WTC11 (cell line): ENCODE results near the gene DCLK2. TPM values are rescaled to one million over a fixed set of nuclear protein-coding genes. Genes with fewer than 3 reads are reported as not detected.

ENCODE experiments used
- ATAC-seq: fragments of 200-7000 bp; cut with Tn5 transposase; 2 replicates; pipeline ENCODE4 v1.10.0; 2021; ENCODE audit warnings: mild to moderate bottlenecking, moderate library complexity
- CTCF ChIA-PET: fragments of 300-600 bp; sonication (Branson Sonifier 250); formaldehyde crosslinking; loops from one replicate; lab custom pipeline; 2021; ENCODE audit warnings: antibody characterized with exemption; lab: Charles Lee
- POLR2A ChIA-PET: fragments of 350-600 bp; sonication (Branson Sonifier 250); formaldehyde crosslinking; loops from one replicate; lab custom pipeline; 2021; ENCODE audit warnings: antibody characterized with exemption; lab: Charles Lee
- DNase-seq: peaks from one replicate; pipeline ENCODE4 v3.0.0; 2021; ENCODE audit warnings: low spot score
- H3K27ac Mint-ChIP-seq: 2 replicates; pipeline ENCODE4 v1.8.0; 2021; ENCODE audit warnings: mixed read lengths
- H3K27me3 Mint-ChIP-seq: 2 replicates; pipeline ENCODE4 v1.8.0; 2021; ENCODE audit warnings: low read depth, mild to moderate bottlenecking, moderate library complexity, mixed read lengths
- H3K36me3 Mint-ChIP-seq: 2 replicates; pipeline ENCODE4 v1.8.0; 2021; ENCODE audit warnings: mixed read lengths
- H3K4me1 Mint-ChIP-seq: 2 replicates; pipeline ENCODE4 v1.8.0; 2022; ENCODE audit warnings: mixed read lengths
- H3K4me3 Mint-ChIP-seq: 2 replicates; pipeline ENCODE4 v1.8.0; 2021; ENCODE audit warnings: mild to moderate bottlenecking, moderate library complexity, mixed read lengths
- H3K9me3 Mint-ChIP-seq: 2 replicates; pipeline ENCODE4 v1.8.0; 2021; ENCODE audit warnings: mixed read lengths
- ARID4B ChIP-seq: sonication (generic); formaldehyde crosslinking; IDR thresholded peaks from 2 replicates; pipeline ENCODE4 v1.8.0; 2023; ENCODE audit warnings: missing genetic modification reagents, mild to moderate bottlenecking, borderline replicate concordance
- CBFB ChIP-seq: sonication (generic); formaldehyde crosslinking; IDR thresholded peaks from 2 replicates; pipeline ENCODE4 v1.8.1; 2022; ENCODE audit warnings: mild to moderate bottlenecking, low read depth, missing genetic modification reagents
- ETV6 ChIP-seq: sonication (generic); formaldehyde crosslinking; IDR thresholded peaks from 2 replicates; pipeline ENCODE4 v1.8.1; 2022; ENCODE audit warnings: mild to moderate bottlenecking, missing genetic modification reagents
- FOXK1 ChIP-seq: sonication (generic); formaldehyde crosslinking; IDR thresholded peaks from 2 replicates; pipeline ENCODE4 v1.8.0; 2022; ENCODE audit warnings: mild to moderate bottlenecking, moderate library complexity, missing genetic modification reagents
- IRF2 ChIP-seq: sonication (generic); formaldehyde crosslinking; IDR thresholded peaks from 2 replicates; pipeline ENCODE4 v1.8.0; 2022; ENCODE audit warnings: low read depth, missing genetic modification reagents, borderline replicate concordance
- SOX15 ChIP-seq: fragments of 250-450 bp; sonication (Bioruptor Pico); IDR thresholded peaks from 2 replicates; pipeline ENCODE4 v1.9.0; 2021; ENCODE audit warnings: mild to moderate bottlenecking
- TEAD1 ChIP-seq: sonication (generic); formaldehyde crosslinking; IDR thresholded peaks from 2 replicates; pipeline ENCODE4 v1.8.0; 2022; ENCODE audit warnings: mild to moderate bottlenecking, missing genetic modification reagents
- TP53 ChIP-seq: sonication (generic); formaldehyde crosslinking; IDR thresholded peaks from 2 replicates; pipeline ENCODE4 v1.8.1; 2023; ENCODE audit warnings: mild to moderate bottlenecking, missing genetic modification reagents
- ZNF232 ChIP-seq: sonication (generic); formaldehyde crosslinking; IDR thresholded peaks from 2 replicates; pipeline ENCODE4 v1.8.0; 2022; ENCODE audit warnings: mild to moderate bottlenecking, missing genetic modification reagents
- ZNF425 ChIP-seq: fragments of 250-450 bp; sonication (Bioruptor Pico); conservative IDR thresholded peaks from 2 replicates; pipeline ENCODE4 v1.9.0; 2021; ENCODE audit warnings: mild to moderate bottlenecking
- ZNF512 ChIP-seq: sonication (generic); formaldehyde crosslinking; IDR thresholded peaks from 2 replicates; pipeline ENCODE4 v1.8.1; 2022; ENCODE audit warnings: missing genetic modification reagents, borderline replicate concordance
- total RNA-seq: library from RNA; stranded (reverse); gene quantifications from 3 replicates; pipeline ENCODE4 v1.2.3, GENCODE V29; 2021
- TF ChIP-seq, protein P1 (sequence below): sonication (generic); formaldehyde crosslinking; IDR thresholded peaks from 2 replicates; pipeline ENCODE4 v1.8.1; 2023; ENCODE audit warnings: mild to moderate bottlenecking, missing genetic modification reagents, borderline replicate concordance
- TF ChIP-seq, protein P2 (sequence below): sonication (generic); formaldehyde crosslinking; IDR thresholded peaks from 2 replicates; pipeline ENCODE4 v1.8.1; 2022; ENCODE audit warnings: mild to moderate bottlenecking, moderate library complexity, missing genetic modification reagents
- TF ChIP-seq, protein P3 (sequence below): sonication (generic); formaldehyde crosslinking; conservative IDR thresholded peaks from 2 replicates; pipeline ENCODE4 v1.8.1; 2023; ENCODE audit warnings: mild to moderate bottlenecking, low read depth, missing genetic modification reagents, moderate library complexity

The DCLK2 gene
- total RNA-seq, 1 experiment from 2014 or later, result 0.17 TPM

DNA sequence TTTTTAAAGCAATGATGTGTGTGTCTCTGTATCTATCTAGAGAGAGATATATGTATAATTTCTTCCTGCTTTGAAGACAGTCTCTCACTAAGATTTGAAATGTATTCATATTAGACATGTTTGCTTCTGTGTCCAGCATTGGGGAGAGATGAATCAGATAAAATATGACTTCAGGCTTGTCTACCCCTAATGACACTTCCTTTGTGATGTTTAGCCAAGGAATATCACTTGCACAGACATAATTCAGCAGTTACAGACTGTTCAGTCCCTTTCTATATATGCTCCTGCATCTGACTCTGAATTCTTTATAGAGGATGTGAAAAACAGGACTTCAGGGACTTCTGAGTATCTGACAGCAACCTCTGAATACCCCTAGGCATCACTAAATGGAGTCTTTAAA lies 158.4 kb downstream of the DCLK2 start:
- ChIA-PET CTCF (no interaction called here), POLR2A (no interaction called here)
- Mint-ChIP-seq H3K4me1 (peaks cover 26% of the 10 kb centered on the region), H3K27me3 (no peaks in the 10 kb centered on the region), H3K9me3 (peaks cover 4% of the 10 kb centered on the region; the same call in 1 of the 2 replicates), H3K27ac (no peak overlapping the region), H3K36me3 (no peaks in the 10 kb centered on the region), H3K4me3 (no peak overlapping the region)
- ATAC-seq (no peak), DNase-seq (no peak)
- TF ChIP-seq, protein P1, sequence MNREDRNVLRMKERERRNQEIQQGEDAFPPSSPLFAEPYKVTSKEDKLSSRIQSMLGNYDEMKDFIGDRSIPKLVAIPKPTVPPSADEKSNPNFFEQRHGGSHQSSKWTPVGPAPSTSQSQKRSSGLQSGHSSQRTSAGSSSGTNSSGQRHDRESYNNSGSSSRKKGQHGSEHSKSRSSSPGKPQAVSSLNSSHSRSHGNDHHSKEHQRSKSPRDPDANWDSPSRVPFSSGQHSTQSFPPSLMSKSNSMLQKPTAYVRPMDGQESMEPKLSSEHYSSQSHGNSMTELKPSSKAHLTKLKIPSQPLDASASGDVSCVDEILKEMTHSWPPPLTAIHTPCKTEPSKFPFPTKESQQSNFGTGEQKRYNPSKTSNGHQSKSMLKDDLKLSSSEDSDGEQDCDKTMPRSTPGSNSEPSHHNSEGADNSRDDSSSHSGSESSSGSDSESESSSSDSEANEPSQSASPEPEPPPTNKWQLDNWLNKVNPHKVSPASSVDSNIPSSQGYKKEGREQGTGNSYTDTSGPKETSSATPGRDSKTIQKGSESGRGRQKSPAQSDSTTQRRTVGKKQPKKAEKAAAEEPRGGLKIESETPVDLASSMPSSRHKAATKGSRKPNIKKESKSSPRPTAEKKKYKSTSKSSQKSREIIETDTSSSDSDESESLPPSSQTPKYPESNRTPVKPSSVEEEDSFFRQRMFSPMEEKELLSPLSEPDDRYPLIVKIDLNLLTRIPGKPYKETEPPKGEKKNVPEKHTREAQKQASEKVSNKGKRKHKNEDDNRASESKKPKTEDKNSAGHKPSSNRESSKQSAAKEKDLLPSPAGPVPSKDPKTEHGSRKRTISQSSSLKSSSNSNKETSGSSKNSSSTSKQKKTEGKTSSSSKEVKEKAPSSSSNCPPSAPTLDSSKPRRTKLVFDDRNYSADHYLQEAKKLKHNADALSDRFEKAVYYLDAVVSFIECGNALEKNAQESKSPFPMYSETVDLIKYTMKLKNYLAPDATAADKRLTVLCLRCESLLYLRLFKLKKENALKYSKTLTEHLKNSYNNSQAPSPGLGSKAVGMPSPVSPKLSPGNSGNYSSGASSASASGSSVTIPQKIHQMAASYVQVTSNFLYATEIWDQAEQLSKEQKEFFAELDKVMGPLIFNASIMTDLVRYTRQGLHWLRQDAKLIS (CRISPR knock-in tag), result no peak
- TF ChIP-seq FOXK1 (CRISPR knock-in tag) (no peak), ZNF232 (no peak), TP53 (no peak)
- TF ChIP-seq, protein P2, sequence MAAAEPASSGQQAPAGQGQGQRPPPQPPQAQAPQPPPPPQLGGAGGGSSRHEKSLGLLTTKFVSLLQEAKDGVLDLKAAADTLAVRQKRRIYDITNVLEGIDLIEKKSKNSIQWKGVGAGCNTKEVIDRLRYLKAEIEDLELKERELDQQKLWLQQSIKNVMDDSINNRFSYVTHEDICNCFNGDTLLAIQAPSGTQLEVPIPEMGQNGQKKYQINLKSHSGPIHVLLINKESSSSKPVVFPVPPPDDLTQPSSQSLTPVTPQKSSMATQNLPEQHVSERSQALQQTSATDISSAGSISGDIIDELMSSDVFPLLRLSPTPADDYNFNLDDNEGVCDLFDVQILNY (CRISPR knock-in tag), result no peak

GRCh38 chr4:150237110-150237872 lies 159.0 kb downstream of the DCLK2 start:
- Mint-ChIP-seq H3K27me3 (no peaks in the 10 kb centered on the region), H3K4me3 (no peak overlapping the region), H3K27ac (no peak overlapping the region), H3K9me3 (peaks cover 4% of the 10 kb centered on the region; the same call in 1 of the 2 replicates), H3K4me1 (peaks cover 26% of the 10 kb centered on the region), H3K36me3 (no peaks in the 10 kb centered on the region)
- no peak for TF ChIP-seq TP53
- no peak for TF ChIP-seq ZNF512 (CRISPR knock-in tag)
- no peak for TF ChIP-seq TEAD1
- no peak for TF ChIP-seq CBFB (CRISPR knock-in tag)
- no peak for TF ChIP-seq ETV6
- TF ChIP-seq IRF2 (CRISPR knock-in tag), result no peak
- no peak for TF ChIP-seq ARID4B
- TF ChIP-seq SOX15 (CRISPR knock-in tag), result no peak
- no peak for TF ChIP-seq ZNF425 (CRISPR knock-in tag)
- TF ChIP-seq, protein P3, sequence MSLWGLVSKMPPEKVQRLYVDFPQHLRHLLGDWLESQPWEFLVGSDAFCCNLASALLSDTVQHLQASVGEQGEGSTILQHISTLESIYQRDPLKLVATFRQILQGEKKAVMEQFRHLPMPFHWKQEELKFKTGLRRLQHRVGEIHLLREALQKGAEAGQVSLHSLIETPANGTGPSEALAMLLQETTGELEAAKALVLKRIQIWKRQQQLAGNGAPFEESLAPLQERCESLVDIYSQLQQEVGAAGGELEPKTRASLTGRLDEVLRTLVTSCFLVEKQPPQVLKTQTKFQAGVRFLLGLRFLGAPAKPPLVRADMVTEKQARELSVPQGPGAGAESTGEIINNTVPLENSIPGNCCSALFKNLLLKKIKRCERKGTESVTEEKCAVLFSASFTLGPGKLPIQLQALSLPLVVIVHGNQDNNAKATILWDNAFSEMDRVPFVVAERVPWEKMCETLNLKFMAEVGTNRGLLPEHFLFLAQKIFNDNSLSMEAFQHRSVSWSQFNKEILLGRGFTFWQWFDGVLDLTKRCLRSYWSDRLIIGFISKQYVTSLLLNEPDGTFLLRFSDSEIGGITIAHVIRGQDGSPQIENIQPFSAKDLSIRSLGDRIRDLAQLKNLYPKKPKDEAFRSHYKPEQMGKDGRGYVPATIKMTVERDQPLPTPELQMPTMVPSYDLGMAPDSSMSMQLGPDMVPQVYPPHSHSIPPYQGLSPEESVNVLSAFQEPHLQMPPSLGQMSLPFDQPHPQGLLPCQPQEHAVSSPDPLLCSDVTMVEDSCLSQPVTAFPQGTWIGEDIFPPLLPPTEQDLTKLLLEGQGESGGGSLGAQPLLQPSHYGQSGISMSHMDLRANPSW (CRISPR knock-in tag), result no peak
- ATAC-seq (no peak), DNase-seq (no peak)
- POLR2A ChIA-PET, result no interaction called here
- CTCF ChIA-PET, result no interaction called here
